SJCRH30 (cell line): ENCODE results near the gene LGR5. TPM values are rescaled to one million over a fixed set of nuclear protein-coding genes. Genes with fewer than 3 reads are reported as not detected.

ENCODE experiments used
- DNase-seq, 2 experiments: peaks; one replicate each; pipeline ENCODE4 v3.0.0-alpha.2; 2015 to 2020
- H3K27ac ChIP-seq: fragments of 250-450 bp; sonication (Bioruptor Pico); 2 replicates; pipeline ENCODE4 v1.5.1; 2020; ENCODE audit warnings: mild to moderate bottlenecking, moderate library complexity
- H3K27me3 ChIP-seq: fragments of 250-450 bp; sonication (Bioruptor Pico); 2 replicates; pipeline ENCODE4 v1.5.1; 2020; ENCODE audit warnings: mild to moderate bottlenecking, moderate library complexity
- H3K36me3 ChIP-seq: fragments of 250-450 bp; sonication (Bioruptor Pico); 2 replicates; pipeline ENCODE4 v1.5.1; 2020; ENCODE audit warnings: mild to moderate bottlenecking, moderate library complexity
- H3K4me1 ChIP-seq: fragments of 250-450 bp; sonication (Bioruptor Pico); 2 replicates; pipeline ENCODE4 v1.5.1; 2020; ENCODE audit warnings: mild to moderate bottlenecking, moderate library complexity
- H3K4me3 ChIP-seq: fragments of 250-450 bp; sonication (Bioruptor Pico); 2 replicates; pipeline ENCODE4 v1.5.1; 2020; ENCODE audit warnings: mild to moderate bottlenecking, moderate library complexity
- H3K9me3 ChIP-seq: fragments of 250-450 bp; sonication (Bioruptor Pico); replicated peaks from 2 replicates; pipeline ENCODE4 v1.5.1; 2020; ENCODE audit warnings: mild to moderate bottlenecking, moderate library complexity
- total RNA-seq: library from RNA; depleted of rRNA; stranded (reverse); fragments of >200 nt; shearing (Covaris generic); gene quantifications from 2 replicates; pipeline ENCODE4 v1.2.3, GENCODE V29; 2014

LGR5 gene
- total RNA-seq, 1 experiment from 2014 or later: 6.4 TPM

DNA sequence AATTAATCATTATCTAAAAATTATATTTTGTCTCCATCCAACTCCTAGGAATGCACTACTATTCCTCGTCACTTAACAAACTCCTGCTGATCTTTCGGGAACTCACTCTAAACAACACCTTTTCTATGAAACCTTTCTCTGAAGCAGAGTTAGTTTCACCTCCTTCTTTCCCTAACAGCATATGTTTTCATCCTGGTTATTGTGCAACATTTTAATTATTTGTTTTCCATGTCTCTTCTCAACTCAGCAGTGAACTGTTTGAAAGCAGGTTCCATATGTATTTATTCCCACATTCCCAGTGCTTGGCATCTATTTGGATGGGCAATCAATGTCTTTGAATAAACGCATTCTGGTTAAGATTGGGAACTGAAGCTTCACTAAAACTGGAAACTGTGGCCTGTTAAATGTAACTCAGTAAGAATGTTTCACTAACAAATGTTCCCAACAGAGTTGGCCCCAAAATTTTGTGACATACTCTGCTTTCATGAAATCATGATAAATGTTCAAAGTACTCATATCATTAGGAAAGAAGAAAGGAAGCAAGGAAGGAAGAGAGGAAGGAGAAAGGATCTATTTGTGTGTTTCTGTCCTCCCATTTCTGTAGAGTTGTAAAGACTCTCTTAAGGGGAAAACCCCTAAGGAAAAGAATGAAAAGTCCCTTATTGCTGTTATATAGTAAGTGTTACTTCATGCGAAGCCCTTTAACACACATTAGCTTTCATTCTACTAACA is 13.9 kb upstream of the LGR5 start:
- no peaks in the 10 kb centered on the region for H3K27me3 ChIP-seq
- DNase-seq: no peak
- no peak overlapping the region for H3K4me3 ChIP-seq
- no peaks in the 10 kb centered on the region for H3K36me3 ChIP-seq
- H3K9me3 ChIP-seq: no peaks in the 10 kb centered on the region
- H3K27ac ChIP-seq: no peak overlapping the region
- no peaks in the 10 kb centered on the region for H3K4me1 ChIP-seq

GRCh38 chr12:71426300-71427047 is 13.1 kb upstream of the LGR5 start:
- no peak for DNase-seq
- no peaks in the 10 kb centered on the region for H3K9me3 ChIP-seq

DNA sequence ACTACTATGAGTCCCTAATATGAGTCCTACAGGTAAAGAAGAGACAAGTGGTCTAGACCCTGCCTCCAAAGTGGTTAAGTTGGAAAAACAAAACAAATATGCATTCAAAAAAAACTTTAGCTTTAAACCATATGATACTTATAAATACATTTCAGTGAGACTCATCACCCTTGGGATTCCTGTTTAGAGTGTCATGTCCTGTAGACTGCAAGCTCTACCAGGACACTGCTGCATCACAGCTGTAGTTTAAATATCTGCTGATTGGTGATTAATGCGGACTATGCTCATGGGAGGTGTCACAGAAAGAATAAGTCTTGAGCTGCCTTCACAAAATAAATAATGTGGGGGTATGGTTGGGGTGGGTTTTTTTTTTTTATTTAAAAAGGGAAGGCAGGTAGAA is 8.8 kb upstream of the LGR5 start:
- Histone ChIP-seq H3K4me3 (no peak overlapping the region), H3K9me3 (peaks cover under 1% of the 10 kb centered on the region; the same call in 1 of the 2 replicates), H3K36me3 (no peaks in the 10 kb centered on the region), H3K4me1 (0 out of 2 replicates have a peak, but pooled peaks cover 3% of the 10 kb centered on the region), H3K27ac (no peak overlapping the region), H3K27me3 (no peaks in the 10 kb centered on the region)
- DNase-seq: no peak

More at GRCh38 chr12:71426300-71427047, 13.1 kb upstream of the LGR5 start:
- Histone ChIP-seq H3K27ac (no peak overlapping the region), H3K4me3 (no peak overlapping the region), H3K27me3 (no peaks in the 10 kb centered on the region), H3K4me1 (no peaks in the 10 kb centered on the region), H3K36me3 (no peaks in the 10 kb centered on the region)

- Histone ChIP-seq H3K36me3 (no peaks in the 10 kb centered on the region), H3K9me3 (peaks cover 9% of the 10 kb centered on the region; the same call in 1 of the 2 replicates), H3K4me1 (0 out of 2 replicates have a peak, but pooled peaks cover 3% of the 10 kb centered on the region), H3K4me3 (no peak overlapping the region), H3K27ac (no peak overlapping the region), H3K27me3 (no peaks in the 10 kb centered on the region)
- no peak for DNase-seq
Observed at GRCh38 chr12:71431991-71432390, 7.6 kb upstream of the LGR5 start.

DNA sequence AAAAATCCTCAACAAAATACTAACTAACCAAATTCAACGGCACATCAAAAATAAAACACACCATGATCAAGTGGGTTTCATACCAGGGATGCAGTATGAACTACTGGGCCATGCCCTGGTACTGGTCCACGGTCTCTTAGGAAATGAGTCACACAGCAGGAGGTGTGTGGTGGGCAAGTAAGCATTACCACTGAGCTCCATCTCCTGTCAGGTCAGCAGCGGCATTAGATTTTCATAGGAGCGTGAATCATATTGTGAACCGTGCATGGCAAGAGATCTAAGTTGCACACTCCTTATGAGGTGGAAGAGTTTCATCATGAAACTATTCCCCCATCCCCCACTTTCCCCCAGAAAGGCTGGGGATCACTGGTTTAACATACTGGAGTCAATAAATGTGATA is 6.7 kb upstream of the LGR5 start:
- Histone ChIP-seq H3K36me3 (no peaks in the 10 kb centered on the region), H3K9me3 (peaks cover 14% of the 10 kb centered on the region; the same call in 1 of the 2 replicates), H3K27me3 (no peaks in the 10 kb centered on the region), H3K4me3 (no peak overlapping the region), H3K27ac (no peak overlapping the region), H3K4me1 (0 out of 2 replicates have a peak, but pooled peaks cover 3% of the 10 kb centered on the region)
- DNase-seq: no peak

GRCh38 chr12:71436696-71437095 is 2.9 kb upstream of the LGR5 start:
- H3K27me3 ChIP-seq: no peaks in the 10 kb centered on the region
- H3K9me3 ChIP-seq: peaks cover 14% of the 10 kb centered on the region; the same call in 1 of the 2 replicates
- no peak overlapping the region for H3K4me3 ChIP-seq
- H3K27ac ChIP-seq: no peak overlapping the region
- no peaks in the 10 kb centered on the region for H3K36me3 ChIP-seq
- DNase-seq: no peak
- H3K4me1 ChIP-seq: 0 out of 2 replicates have a peak, but pooled peaks cover 3% of the 10 kb centered on the region

DNA sequence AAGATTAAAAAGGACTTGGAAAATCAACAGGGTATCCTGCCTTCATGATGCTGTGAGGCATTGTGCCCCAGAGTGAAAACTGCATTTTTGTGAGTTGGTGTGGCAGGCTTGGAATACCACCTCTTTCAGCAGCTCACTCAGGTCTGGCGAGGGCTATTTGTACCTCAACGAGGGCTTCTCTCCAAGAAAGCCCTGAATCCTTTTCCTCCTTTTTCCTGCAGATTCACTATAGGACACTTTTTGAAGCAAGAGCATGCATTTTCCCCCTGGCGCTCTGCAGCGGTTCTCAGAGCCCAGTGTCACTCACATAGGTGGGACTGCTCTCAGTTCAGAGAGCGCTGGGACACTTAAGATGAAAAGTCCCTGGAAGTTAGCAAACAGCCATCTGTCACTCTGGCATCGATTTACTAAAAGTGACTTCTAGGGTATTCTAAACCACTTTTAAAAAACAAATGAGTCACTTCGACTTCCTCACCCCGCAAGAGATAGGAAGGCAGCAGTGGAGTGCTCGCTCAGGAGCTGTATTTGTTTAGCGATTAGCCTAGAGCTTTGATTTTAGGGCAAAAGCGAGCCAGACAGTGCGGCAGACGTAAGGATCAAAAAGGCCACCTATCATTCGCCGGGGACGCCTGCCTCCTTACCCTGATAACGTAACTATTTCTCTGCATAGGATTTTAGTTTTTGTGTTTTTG is 782 bp upstream of the LGR5 start:
- peak in 1 of 2 experiments; percentile 44 for DNase-seq
- Histone ChIP-seq H3K27me3 (no peaks in the 10 kb centered on the region), H3K9me3 (peaks cover 14% of the 10 kb centered on the region; the same call in 1 of the 2 replicates), H3K4me1 (no peaks in the 10 kb centered on the region), H3K4me3 (peak overlapping the region; percentile 72), H3K36me3 (no peaks in the 10 kb centered on the region), H3K27ac (peak overlapping the region; percentile 13; the same call in 1 of the 2 replicates)

DNA sequence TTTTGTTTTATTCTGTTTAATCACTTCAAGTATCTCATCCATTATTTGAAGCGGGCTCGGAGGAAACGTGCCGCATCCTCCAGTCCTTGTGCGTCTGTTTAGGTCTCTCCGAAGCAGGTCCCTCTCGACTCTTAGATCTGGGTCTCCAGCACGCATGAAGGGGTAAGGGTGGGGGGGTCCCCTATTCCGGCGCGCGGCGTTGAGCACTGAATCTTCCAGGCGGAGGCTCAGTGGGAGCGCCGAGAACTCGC is 311 bp upstream of the LGR5 start:
- Histone ChIP-seq H3K27me3 (no peaks in the 10 kb centered on the region), H3K4me3 (peak overlapping the region; percentile 72), H3K27ac (peak overlapping the region; percentile 13), H3K36me3 (no peaks in the 10 kb centered on the region), H3K4me1 (no peaks in the 10 kb centered on the region), H3K9me3 (peaks cover 14% of the 10 kb centered on the region; the same call in 1 of the 2 replicates)
- DNase-seq: no peak

- no peak for DNase-seq
- H3K4me1 ChIP-seq: no peaks in the 10 kb centered on the region
- H3K27me3 ChIP-seq: no peaks in the 10 kb centered on the region
- peaks cover 14% of the 10 kb centered on the region; the same call in 1 of the 2 replicates for H3K9me3 ChIP-seq
- peak overlapping the region; percentile 72 for H3K4me3 ChIP-seq
- H3K27ac ChIP-seq: no peak overlapping the region
- H3K36me3 ChIP-seq: no peaks in the 10 kb centered on the region
Observed at GRCh38 chr12:71440345-71440762, 756 bp downstream of the LGR5 start.

DNA sequence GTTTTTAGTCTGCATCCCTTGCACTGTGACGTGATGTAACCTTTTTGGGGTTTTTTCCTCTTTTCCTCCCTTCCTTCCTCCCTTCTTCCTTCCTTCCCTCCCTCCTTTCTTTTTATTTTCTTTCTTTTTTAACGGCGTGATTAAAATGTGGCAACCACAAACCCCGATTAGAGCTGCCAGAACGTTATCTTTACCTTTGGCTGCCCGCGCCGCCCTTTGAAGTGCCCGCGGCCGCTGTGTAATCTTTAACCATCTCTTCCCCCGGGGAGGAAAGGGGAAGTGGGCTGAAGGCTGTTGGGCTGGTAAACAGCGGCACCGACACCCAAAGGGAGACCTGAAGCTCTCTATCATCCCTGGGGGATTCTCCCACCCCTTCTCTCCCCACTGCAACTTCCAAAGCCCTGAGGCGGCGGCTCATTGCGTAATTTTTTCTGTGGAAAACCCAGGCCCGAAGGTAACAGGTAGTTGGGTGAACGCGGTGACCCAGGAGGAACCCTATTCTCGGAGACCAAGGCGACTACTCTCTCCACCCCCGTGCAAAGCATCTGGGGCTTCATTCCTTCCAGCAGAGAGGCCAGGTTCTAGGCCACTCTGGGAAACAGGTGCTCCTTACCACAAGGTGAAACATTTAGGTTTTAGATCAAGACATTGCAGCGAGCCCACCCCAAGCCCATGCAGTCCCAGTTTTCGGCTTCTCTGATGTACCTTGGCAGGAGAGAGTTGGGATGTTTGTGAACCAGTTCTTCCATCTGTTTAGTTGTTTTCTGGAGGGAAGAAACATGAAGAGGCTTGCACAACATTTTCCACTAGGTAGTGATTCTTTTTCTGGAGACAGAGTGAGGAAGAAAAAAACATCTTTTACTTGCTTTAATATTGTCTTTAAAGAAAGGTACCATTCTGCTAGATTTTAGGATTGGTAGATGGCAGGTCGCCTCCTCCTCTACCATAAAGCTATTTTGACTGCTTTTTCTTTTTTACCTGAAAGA is 1.5 kb downstream of the LGR5 start:
- H3K27me3 ChIP-seq: no peaks in the 10 kb centered on the region
- H3K36me3 ChIP-seq: no peaks in the 10 kb centered on the region
- H3K9me3 ChIP-seq: peaks cover 10% of the 10 kb centered on the region; the same call in 1 of the 2 replicates
- no peak overlapping the region for H3K27ac ChIP-seq
- no peaks in the 10 kb centered on the region for H3K4me1 ChIP-seq
- no peak overlapping the region; the same call in 1 of the 2 replicates for H3K4me3 ChIP-seq
- no peak for DNase-seq

- no peak for DNase-seq
- no peaks in the 10 kb centered on the region for H3K4me1 ChIP-seq
- H3K27me3 ChIP-seq: no peaks in the 10 kb centered on the region
- peaks cover 5% of the 10 kb centered on the region; the same call in 1 of the 2 replicates for H3K9me3 ChIP-seq
- no peaks in the 10 kb centered on the region for H3K36me3 ChIP-seq
- H3K27ac ChIP-seq: no peak overlapping the region
- no peak overlapping the region for H3K4me3 ChIP-seq
Observed at GRCh38 chr12:71441836-71442566, 2.4 kb downstream of the LGR5 start.

GRCh38 chr12:71442567-71442931 is 3.0 kb downstream of the LGR5 start:
- no peaks in the 10 kb centered on the region for H3K27me3 ChIP-seq
- H3K27ac ChIP-seq: no peak overlapping the region
- no peak for DNase-seq
- H3K9me3 ChIP-seq: no peaks in the 10 kb centered on the region
- H3K4me3 ChIP-seq: no peak overlapping the region
- H3K4me1 ChIP-seq: no peaks in the 10 kb centered on the region
- no peaks in the 10 kb centered on the region for H3K36me3 ChIP-seq

DNA sequence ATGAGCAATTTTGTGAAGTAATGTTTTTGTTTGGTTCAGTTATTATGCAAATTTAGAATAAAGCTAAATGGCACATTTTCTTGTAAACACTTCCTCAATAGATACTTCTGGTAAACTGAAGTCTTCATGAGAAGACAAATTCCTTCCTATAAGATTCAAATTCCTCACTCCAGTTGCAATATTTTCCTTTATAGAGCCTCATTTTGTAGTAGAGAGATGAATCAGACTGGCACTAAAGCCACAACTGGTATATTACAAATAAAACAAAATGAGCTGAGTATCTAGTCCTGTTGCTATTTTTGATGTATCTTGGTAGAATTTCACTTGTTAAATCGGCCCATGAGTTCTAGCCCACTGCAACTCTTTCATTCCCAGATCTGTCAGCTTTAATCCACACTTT is 5.5 kb downstream of the LGR5 start:
- Histone ChIP-seq H3K9me3 (no peaks in the 10 kb centered on the region), H3K27ac (no peak overlapping the region), H3K4me1 (no peaks in the 10 kb centered on the region), H3K36me3 (no peaks in the 10 kb centered on the region), H3K4me3 (no peak overlapping the region), H3K27me3 (no peaks in the 10 kb centered on the region)
- no peak for DNase-seq
